Left ventricle myocardium inferior (tissue), 1 donor: ENCODE data around the gene CCNT2. TPM values are rescaled to one million over a fixed set of nuclear protein-coding genes. Genes with fewer than 3 reads are reported as not detected.

Experiments used
- DNase-seq: peaks from one replicate; pipeline ENCODE4 v3.0.0-alpha.2; 2020
- H3K27ac ChIP-seq: fragments of 200-600 bp; replicated peaks from 2 replicates; pipeline ENCODE4 v1.8.0; 2021
- H3K27me3 ChIP-seq: fragments of 200-600 bp; 2 replicates; pipeline ENCODE4 v1.8.0; 2021; ENCODE audit warnings: low read depth
- H3K36me3 ChIP-seq: fragments of 200-600 bp; 2 replicates; pipeline ENCODE4 v1.8.0; 2021
- H3K4me1 ChIP-seq: fragments of 200-600 bp; 2 replicates; pipeline ENCODE4 v1.8.0; 2021
- H3K4me3 ChIP-seq: fragments of 200-600 bp; 2 replicates; pipeline ENCODE4 v1.8.0; 2021; ENCODE audit warnings: mild to moderate bottlenecking, moderate library complexity
- H3K9me3 ChIP-seq: fragments of 200-600 bp; replicated peaks from 2 replicates; pipeline ENCODE4 v1.8.0; 2021
- intact Hi-C: fragments of 100-400 bp; cut with micrococcal nuclease; formaldehyde crosslinking; loops from one replicate; pipeline ENCODE4 v1.11.0; 2022
- total RNA-seq: library from RNA; stranded (reverse); fragmentation: NEBNext Ultra II Directional; extraction: Animal tissue kit (Norgen Biotek cat#: 25700); gene quantifications from one replicate; pipeline ENCODE4 v1.2.1, GENCODE V29; 2021
- TF ChIP-seq, protein P1 (sequence below): fragments of 200-600 bp; IDR thresholded peaks from 2 replicates; pipeline ENCODE4 v1.8.0; 2021; ENCODE audit warnings: antibody characterized with exemption, mild to moderate bottlenecking, borderline replicate concordance
- donor health status: DM: no; HTN: yes; CAD: no; lungs with severe emphysema.

Gene CCNT2
- total RNA-seq, 1 donor from 2014 or later, result 16.9 TPM

DNA sequence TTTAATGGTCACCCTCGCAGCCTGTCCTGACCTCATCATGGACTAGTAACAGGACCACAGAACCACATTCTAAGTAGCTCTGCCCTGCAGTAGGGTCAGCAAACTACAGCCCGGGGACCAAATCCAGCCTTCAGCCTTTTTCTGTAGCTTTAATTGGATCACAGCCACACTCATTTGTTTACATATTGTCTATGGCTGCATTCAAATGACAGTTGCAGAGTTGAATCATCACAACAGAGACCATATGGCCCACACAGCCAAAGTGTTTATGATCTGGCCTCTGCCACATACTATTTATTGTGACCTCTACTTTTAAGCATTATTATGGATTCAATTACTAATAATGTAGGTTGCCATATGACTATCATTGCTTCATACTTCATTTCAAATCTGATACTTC is 80.9 kb downstream of the CCNT2 start:
- TF ChIP-seq, protein P1, sequence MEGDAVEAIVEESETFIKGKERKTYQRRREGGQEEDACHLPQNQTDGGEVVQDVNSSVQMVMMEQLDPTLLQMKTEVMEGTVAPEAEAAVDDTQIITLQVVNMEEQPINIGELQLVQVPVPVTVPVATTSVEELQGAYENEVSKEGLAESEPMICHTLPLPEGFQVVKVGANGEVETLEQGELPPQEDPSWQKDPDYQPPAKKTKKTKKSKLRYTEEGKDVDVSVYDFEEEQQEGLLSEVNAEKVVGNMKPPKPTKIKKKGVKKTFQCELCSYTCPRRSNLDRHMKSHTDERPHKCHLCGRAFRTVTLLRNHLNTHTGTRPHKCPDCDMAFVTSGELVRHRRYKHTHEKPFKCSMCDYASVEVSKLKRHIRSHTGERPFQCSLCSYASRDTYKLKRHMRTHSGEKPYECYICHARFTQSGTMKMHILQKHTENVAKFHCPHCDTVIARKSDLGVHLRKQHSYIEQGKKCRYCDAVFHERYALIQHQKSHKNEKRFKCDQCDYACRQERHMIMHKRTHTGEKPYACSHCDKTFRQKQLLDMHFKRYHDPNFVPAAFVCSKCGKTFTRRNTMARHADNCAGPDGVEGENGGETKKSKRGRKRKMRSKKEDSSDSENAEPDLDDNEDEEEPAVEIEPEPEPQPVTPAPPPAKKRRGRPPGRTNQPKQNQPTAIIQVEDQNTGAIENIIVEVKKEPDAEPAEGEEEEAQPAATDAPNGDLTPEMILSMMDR, result no peak
- intact Hi-C loops, result no loop called here
- Histone ChIP-seq H3K27me3 (peaks cover 3% of the 10 kb centered on the region), H3K9me3 (no peaks in the 10 kb centered on the region), H3K27ac (no peak overlapping the region), H3K36me3 (no peaks in the 10 kb centered on the region), H3K4me1 (peaks cover 6% of the 10 kb centered on the region), H3K4me3 (no peak overlapping the region)
- DNase-seq, result no peak

DNA sequence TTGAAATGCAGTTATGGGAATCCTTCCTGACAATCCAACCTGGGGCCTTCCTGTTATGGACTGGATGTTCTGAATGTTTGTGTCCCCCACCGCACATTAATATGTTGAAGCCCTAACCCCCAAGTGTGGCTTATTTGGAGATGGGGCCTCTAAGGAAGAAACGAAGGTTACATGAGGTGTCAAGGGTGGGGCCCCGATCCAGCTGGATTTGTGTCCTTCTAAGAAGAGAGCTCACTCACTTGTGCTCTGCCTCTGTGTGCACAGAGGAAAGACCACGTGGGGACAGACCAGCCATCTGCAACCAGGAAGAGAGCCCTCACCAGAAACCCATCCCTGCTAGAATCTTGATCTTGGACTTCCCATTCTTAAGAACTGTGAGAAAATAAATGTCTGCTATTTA is 84.2 kb downstream of the CCNT2 start:
- Histone ChIP-seq H3K27me3 (peaks cover 34% of the 10 kb centered on the region), H3K4me3 (no peak overlapping the region), H3K9me3 (no peaks in the 10 kb centered on the region), H3K27ac (no peak overlapping the region), H3K36me3 (no peaks in the 10 kb centered on the region), H3K4me1 (peaks cover 7% of the 10 kb centered on the region)
- TF ChIP-seq, protein P1, result no peak
- DNase-seq, result no peak
- intact Hi-C loops, result loop anchor here (10.0 kb wide), 1 partner anchor 702 kb away; no protein-coding TSS in a partner anchor

GRCh38 chr2:135004005-135004746 is 85.6 kb downstream of the CCNT2 start:
- TF ChIP-seq, protein P1, result peak; percentile 93
- Histone ChIP-seq H3K9me3 (no peaks in the 10 kb centered on the region), H3K27me3 (peaks cover 45% of the 10 kb centered on the region), H3K27ac (no peak overlapping the region), H3K4me3 (no peak overlapping the region), H3K36me3 (no peaks in the 10 kb centered on the region), H3K4me1 (peaks cover 7% of the 10 kb centered on the region)
- intact Hi-C loops, result loop anchor here (10.0 kb wide), 1 partner anchor 701 kb away; no protein-coding TSS in a partner anchor
- peak; percentile 59 for DNase-seq

- TF ChIP-seq, protein P1, result no peak
- Histone ChIP-seq H3K27me3 (peaks cover 45% of the 10 kb centered on the region), H3K4me1 (peaks cover 7% of the 10 kb centered on the region), H3K27ac (no peak overlapping the region), H3K9me3 (no peaks in the 10 kb centered on the region), H3K36me3 (no peaks in the 10 kb centered on the region), H3K4me3 (no peak overlapping the region)
- no peak for DNase-seq
- intact Hi-C loops, result loop anchor here (10.0 kb wide), 1 partner anchor 699 kb away; no protein-coding TSS in a partner anchor
Measured at GRCh38 chr2:135005753-135006152, 87.1 kb downstream of the CCNT2 start.

Other genes starting within 250 kb of the CCNT2 start
- 0.22 TPM for gene TMEM163, start 199.8 kb upstream of the CCNT2 start, total RNA-seq
- not detected for gene ACMSD, start 80.2 kb upstream of the CCNT2 start, total RNA-seq
- gene MAP3K19, start 128.6 kb downstream of the CCNT2 start, total RNA-seq, result not detected
- gene RAB3GAP1, start 133.5 kb downstream of the CCNT2 start, total RNA-seq, result 48.6 TPM